Bone marrow (tissue), 2 donors: Measurements from ENCODE around the gene CDH4.

ENCODE experiments used
- DNase-seq, 2 donors: peaks; one replicate each; lab custom pipeline; 2025; lab: John Stamatoyannopoulos, UW

CDH4 gene

DNA sequence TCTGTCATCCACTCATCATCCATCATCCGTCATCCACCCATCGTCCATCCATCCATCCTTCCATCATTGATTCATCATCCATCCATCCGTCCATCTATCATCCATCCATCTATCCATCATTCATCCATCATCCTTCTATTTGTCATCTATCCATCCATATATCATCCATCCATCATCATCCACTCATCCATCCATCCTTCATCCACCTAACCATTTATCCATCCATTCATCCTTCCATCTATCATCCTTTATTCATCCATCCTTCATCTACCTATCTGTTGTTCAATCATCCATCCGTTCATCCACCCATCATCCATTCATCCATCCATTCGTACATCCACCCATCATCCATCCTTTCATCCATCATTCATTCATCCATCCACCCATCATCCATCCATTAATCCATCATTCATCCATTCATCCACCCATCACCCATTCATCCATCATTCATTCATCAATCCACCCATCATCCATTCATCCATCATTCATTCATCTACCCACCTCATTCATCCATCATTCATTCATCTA is 266.4 kb downstream of the CDH4 start:
- no peak for DNase-seq

DNA sequence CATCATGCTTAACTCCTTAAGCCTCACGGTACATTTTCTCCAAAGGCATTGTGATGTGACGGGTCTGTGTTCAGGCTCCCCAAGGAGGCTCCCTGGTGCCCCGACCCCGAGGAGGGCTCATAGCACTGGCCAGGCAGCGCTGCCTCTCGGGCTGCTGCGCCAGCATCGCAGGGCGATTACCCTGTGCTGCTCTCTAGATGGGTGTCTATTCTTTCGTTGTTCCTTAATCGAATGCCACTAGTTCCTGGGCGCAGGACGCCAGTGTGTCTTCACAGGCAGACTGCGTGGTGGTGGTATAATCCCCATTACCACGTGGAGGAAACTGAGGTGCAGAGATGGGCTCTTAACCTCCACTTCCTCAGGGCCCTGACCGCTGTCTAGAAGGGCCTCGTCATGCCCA is 267.4 kb downstream of the CDH4 start:
- no peak for DNase-seq

DNA sequence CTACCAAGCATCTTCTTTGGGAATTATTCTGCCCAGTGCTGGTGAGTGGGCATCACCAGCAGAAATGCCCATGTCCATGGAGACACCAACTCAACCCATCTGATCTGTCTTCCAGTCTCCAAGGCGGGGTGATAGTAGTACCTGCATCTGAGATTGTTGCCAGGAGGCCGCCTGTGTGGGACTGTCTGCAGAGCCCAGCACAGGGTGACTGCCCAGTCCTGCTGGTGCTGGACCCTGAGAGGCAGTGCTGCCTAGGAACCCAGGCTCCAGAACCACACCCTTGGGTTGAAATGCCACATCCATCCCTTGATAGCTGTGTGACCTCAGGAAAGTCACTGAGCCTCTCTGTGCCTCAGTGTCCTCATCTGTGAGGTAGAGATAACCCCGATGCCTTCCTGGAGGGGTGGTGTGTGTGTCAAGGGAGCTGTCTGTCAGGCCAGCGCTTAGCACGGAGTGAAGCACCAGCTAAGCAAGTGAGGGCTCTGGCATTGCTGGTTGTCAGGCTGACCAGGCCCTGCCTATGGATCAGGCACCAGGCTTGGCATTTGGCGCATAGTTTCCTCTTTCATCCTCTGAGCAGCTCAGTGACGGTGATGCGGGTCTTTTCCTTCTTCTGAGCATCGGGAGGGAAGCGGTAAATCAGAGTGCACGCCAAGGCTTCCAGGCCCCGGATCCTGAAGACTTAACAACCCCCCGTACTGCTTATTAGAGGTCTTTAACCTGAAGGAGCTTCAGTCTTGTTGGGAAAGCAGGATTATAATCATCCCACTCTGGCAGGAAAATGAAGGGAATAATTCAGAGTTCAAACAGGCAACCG is 268.2 kb downstream of the CDH4 start:
- DNase-seq, result no peak

DNA sequence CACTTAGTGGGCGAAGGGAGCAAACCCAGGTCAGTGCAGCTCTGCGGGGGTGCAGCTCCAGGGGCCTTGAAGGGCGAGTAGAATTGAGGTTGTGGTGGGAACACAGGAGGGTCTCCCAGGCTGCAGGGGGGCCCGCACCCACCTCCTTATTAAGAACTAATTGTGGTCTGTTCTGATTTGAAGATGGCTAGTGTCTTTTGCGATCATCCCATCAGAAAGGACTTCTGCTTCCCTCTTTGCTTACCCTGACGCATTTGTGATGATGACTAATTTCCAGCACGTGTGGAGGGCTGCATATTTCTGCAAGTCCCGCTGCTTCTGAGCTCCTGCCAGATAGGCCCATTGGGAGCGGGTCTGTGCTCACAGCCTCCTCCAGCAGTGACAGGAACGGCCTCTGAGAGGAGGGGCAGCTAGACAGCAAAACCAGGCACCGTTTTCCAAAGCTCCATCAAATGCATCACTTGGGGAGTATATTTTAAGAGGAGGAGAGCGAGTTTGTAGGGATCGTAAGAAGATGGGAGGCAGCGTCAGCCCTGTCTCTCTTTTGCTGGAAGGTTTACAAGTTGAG is 268.9 kb downstream of the CDH4 start:
- DNase-seq, result no peak

DNA sequence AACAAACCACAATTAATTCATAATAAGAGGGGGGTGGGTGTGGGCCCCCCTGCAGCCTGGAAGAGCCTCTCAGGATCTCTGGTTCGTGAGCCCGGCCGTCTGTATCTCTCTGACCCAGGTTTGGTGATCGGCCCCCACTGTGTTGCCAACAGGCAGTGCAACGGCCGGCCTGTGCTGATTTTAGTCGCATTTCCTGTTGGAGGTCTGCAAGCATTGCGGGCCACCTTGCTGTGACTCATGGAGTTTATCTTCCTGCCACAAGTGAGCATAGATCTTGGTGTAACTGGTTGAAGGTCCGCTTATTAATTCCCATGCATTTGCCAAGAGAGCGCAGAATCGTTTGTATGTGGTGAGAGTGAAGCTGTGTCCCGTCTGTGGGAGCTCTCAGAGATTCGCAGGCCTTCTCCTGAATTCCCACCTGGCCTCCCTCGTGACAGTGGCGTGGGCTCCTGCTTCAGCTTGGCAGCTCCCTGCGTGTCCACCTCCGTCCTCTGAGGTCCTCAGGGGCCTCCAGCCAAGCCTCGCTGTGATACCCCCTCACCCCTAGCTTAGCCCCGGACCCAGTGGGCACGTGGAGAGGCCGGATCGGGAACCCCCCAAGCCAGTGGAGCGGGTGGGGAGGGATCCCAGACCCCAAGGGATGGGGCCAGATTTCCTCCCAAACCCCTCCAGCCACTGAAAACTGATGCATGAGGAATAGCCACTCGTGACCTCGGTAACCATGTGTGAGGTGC is 269.8 kb downstream of the CDH4 start:
- DNase-seq, result no peak

DNA sequence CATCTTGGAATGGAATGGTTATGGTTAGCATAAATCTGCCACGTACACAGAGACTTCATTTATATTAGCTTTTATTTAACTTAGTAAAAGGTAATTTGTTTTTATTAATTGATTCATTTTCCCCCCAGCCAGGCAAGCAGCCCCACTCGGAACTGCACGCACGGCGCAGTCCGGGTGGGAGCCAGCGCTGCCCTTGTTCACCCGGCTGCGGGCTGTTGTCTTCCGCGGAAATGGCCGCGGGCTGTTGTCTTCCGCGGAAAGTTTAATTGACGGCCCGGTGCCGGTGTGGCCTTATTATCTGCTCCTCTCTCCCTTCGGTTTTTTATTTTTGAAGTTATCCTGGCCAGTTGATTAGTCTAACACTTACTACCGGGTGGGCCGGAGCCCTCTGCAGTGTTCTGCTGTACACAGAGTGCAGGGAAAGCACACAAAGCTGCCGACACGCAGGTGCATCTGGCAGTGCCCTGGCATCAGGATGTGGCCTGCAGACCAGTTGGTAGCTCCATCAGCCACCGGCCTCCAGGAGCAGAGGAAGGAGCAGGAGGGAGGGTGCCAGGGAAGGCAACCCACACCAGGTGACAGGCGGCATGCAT is 270.5 kb downstream of the CDH4 start:
- no peak for DNase-seq

DNA sequence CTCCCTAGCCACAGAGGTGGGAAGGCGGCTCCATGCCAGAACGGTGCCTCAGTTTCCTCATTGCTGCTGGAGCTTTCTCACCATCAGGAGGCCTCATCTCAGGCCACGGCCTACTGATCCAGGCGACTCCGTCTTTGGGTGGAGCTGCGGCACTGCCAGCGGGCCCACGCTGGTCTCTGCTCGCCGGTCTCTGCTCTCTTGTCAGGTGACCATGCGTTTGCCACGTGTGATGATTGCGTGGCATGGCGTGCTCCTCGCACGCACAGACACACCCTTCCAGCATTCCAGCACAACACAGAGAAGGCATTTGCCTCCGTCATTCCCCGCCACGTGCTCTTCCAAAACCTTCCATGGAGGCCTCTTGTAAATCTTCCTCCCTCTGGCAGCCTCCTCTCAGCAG is 271.1 kb downstream of the CDH4 start:
- no peak for DNase-seq

DNA sequence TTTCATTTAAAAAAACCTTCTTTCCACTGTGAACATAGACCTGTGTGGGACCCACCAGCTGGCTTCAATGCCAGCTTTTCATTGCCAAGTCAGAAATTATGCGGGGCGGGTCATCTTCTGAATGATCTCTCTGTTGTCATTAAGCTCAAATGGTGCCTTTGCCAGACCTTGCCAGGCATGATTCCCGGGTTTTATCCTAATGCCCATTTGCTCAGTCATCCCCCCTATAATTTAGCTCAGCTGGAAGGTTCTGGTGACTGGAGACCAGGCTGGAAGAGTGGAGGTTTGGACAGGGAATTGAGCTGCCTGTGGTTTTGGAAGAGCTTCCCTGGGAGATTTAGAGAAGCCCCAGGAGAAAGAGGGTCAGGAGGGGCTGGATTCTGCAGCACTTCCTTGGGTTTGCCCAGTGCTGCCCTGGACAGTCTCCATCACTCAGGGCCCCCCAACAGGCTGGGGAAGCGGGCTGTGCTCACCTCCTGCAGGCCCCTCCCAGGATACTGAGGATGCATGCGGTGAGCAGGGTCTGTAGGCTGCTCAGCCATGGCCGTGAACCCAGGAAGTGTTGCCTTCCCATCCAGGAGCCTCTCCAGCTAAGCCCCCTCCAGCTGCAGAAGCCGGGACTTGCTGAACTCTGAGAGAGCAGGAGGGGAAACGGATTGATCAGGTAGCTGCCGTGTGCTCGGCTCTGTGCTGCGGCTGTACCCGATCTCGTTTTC is 273.0 kb downstream of the CDH4 start:
- no peak for DNase-seq

DNA sequence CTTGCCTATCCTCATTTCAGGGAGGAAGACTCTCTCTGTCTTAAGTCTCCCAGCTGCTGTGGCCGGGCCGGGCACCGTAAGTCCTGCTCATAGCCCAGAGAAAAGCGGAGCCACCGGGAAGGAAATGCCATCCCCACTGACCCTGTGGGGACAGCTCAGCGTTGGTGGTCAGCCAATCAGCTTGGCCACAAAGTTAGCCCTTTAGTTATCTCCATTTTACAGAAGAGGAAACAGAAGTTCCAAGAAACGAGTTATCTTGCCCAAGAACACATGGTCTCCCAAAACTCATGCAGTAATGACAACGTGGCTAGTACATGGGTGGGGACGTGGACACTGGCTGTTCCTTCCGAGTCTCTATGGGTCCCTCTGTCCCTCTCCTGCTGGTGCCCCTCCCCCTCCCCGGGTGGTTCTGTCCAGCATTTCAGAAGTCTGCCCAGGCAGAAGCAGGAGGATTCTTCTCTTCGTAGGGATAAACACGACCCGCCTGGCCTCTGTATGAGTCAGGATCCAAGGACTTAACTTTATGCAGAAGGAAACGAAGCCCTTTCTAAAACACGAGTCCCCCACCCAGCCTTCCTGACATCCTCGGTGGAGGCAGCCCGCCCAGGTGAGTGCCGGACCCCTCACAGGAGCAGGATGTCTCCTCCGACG is 273.8 kb downstream of the CDH4 start:
- DNase-seq, result no peak

DNA sequence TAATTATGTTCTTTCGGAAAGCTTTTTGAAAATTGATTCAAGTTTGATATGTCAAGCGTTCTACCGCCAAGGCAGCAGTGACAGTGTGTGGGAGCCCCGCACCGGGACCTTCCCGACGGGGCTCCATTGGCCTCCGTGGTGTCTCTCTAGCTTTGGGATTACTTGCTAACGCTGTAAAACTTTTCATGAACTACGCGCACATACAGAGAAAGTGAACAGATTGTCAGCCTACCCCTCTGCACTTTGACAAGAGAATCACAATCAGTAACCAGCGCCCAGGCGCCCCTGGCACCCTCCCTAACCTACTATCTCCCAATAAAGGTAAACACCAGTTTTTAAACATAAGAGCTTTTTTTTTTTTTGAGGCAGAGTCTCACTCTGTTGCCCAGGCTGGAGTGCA is 274.8 kb downstream of the CDH4 start:
- DNase-seq, result no peak

DNA sequence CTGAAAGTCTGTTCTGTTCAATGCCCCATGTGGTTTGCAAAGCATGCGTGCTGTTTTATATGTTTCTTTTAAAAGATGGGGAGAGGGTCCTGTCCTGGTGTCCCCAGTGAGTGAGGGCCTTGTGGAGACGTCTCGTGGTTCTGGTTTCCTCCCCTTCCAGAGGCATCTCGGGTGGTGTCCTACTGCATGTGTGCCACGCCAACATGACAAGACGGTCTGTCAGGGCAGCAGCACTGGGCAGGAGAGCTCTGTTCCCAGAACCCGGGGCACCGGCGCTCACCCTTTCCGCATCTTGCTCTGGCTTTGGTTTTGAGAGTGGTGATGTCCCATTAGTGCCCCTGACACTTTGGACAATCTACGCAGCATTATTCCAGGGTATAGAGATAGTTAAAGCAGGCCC is 275.6 kb downstream of the CDH4 start:
- no peak for DNase-seq

DNA sequence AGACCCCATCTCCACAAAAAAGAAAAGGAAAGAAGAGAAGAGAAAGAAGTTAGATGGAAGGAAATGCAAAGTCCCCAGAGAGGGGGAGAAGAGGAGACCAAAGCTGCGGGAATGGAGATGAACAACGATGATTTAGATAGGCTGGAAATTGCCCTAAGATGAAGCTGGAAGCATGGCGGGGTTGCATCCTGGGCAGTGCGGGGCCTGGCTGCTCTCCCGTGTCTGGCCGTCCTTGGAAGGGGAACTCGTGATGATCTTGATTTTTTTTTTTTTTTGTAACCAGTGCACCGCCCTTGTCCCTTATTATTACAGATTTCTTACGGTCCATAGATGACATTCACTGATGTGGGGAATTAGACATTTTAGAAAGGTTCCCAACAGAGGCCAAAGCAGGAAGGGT is 276.5 kb downstream of the CDH4 start:
- DNase-seq, result no peak

DNA sequence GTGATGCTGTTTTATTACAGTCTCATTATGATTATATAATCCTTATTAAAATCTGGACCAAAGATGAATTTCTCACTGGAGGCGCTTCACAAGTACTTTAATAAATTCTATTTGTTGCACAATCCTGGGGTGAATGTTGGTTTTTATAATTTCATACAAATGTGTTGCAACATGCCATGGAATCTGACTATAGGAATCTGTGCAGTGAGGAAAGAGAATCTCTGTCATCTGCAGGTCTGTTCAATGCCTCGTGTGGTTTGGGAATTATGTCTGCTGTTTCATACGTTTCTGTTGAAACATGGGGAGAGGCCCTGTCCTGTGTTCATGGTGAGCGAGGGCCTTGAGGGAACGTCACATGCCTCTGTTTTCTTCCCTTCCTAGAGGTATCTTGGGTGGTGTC is 277.3 kb downstream of the CDH4 start:
- DNase-seq, result no peak

DNA sequence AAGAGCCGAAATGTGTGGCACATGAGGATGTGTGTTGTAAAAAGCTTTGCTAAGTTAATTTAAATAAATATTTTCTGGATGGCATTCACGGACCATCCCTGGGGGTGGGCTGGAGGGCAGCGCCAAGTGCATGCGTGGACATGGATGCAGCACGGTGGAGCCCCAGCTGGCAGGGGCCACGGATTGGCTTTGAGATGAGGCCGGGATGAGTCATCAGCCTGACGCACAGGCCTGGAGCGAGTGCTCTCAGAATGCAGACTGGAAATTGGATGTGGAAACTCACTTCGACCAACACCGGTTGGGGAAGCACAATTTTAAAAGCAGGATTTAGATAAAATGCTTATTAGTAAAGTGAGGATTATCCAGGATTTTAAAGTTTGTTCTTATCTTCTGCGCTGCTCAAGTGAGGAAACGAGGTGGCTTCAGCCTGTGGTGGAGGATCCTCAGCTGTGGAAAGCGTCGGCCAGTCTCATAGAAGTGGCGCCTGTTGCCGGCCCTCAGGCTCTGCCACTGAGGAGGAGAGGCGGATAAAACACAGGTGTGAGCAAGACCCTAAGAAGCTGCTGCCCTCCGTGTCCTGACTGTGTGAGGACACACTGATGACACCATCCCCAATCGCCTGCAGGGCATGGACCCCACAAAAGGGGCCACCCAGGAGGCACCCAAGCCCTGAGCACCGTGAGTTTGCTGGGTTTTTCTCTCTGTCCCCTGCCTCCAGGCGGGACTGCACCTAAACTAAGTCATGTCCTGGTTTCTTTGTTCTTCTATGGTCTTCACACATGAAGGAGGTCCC is 279.7 kb downstream of the CDH4 start:
- DNase-seq, result no peak

DNA sequence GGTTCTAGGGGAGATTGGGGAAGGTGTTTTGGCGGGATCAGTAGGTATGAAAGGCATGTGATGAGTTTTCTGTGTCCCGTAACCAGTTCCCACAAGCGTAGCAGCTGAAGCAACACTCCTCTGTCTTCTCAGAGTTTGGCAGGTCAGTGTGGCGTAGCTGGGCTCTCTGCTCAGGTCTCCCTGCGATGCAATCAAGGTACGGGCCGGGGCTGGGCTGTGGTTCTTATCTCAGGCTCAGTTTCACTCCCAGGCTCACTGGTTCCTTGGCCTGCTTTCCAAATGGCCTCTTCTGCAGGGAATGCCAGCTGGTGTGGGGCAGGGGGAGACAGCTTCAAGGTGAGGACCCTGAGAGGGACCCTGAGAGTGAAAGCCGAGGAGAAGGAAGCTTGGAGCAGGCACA is 280.7 kb downstream of the CDH4 start:
- DNase-seq, result no peak

DNA sequence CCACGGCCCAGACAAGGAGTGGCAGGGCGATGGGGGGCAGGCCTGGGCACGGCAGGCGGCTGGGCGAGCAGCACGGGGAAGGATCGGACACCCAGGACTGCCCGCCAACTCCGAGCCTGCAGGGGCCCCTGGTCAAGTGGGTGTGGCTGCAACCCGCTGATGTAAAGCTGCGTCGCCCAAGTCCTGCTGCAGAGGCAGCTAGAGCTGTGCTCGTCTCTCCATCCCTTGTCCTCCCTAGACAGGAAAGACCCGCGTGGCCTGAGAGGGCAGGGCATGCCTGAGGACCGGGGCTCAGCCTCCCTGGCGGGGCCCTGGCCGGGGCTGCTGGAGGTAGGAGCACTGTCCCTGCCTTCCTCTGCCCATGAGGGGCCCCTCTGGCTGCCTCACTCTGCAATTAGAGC is 281.2 kb downstream of the CDH4 start:
- DNase-seq, result no peak

DNA sequence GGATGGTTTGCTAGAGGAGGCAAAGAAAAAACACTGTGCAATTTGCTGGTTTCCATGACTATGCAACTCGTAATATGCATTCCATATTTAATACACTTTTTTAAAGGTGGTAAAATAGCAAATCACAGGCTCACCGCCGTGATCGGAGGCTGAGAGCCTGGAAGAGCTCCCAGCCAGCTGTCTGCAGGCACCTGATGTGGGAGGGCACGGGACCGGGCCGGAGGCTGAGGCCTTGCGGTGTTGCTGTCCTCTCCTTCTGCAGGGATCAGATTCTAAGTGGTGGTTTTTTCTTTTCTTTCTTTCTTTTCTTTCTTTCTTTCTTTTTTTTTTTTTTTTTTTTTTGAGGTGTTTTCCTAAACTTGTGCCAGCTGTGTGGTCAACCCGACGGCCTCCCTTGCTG is 282.3 kb downstream of the CDH4 start:
- DNase-seq, result no peak

DNA sequence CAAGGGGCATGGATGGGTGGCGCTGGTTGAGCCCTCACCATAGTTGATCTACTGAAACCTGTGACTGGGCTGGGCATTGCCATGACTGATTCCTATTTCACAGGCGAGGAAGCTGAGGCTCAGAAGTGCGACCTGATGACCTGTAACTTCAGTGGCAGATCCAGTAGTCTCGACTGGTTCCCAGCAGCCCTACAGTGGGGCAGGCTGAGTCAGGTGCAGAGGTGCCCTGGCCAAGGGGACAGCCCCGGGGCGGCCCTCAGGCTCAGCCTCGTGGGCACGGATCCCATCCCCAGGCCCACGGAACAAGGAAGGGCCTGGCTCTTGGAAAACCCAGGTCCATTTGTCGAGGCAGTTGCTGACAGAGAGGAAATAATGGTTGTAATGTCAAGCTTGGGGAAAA is 283.0 kb downstream of the CDH4 start:
- DNase-seq, result no peak

DNA sequence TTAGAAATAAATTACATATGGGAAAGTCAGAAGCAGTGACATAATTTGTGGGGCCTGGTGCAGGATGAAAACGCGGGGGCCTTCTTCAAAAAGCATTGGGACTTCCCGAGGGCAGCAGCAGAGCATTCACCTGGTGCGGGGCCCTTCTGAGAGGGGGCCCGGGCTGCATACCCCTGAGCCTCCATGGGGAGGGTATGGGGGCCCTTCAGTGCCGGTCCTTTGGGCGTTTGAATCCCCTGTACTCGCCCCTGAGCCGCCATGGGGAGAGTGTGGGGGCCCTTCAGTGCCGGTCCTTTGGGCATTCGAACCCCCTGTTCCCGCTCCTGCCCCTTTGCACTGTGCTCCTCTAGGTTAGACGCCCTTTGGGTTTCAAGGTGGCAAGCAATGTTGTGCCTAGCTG is 283.5 kb downstream of the CDH4 start:
- DNase-seq, result no peak

DNA sequence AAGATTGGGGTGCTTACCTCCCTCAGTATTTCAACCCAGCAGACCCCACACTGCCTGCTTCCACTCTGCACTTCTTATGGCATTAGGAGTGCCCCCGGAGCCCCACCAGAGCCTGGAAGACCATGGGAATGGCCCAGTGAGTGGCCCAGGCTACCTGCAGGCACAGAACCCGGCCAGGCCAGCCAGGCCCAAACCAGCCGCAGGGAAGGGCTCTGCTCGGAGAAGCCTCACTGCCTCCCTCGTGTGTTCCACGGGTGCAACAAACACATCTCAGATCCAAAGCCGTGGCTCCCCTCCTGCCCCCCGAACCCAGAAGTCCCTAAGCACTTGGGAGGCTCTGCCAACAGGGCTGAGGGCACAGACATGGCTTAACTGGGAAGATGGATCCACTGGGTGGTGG is 283.9 kb downstream of the CDH4 start:
- DNase-seq, result no peak

DNA sequence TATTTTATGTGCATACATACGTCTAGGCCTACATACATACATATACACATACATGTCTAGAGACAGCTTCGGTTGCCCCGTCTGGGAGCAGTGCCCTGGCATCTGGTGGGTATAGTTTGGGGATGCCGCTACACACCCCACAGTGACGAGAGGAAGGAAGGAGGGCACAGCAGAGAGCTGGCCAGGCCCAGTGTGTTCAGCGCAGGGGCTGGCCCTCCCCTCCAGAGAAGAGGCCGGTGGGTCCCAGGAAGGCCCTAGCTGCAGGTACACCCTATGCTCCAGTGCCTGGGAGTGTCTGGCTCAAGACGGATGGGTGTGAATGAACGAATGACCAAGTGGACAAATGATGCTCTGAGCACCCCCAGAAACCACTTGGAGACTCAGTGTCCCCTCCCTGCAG is 284.6 kb downstream of the CDH4 start:
- no peak for DNase-seq
